ENCODE results near the gene FAM222A.
A peak's percentile ranks its signal among the peaks of the same experiment; 100 is the strongest.

Gene FAM222A

DNA sequence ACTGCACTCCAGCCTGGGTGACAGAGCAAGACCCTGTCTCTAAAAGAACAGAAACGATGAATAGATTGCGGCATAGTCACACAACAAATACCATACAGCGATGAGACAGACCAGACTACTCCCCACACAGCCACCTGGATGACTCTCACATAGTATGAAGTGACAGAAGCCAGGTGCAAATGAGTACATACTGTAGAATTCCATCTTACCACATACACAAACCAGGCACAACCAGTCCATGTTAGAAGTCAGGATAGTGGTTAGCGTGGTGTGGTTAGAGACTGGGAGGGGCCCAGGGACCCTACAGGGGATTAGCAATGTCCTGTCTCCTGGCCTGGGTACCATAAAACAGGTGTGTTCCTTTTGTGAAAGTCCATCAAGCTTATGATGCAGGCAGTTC, 53.8 kb downstream of the FAM222A start:
- TF ChIP-seq, protein P1, sequence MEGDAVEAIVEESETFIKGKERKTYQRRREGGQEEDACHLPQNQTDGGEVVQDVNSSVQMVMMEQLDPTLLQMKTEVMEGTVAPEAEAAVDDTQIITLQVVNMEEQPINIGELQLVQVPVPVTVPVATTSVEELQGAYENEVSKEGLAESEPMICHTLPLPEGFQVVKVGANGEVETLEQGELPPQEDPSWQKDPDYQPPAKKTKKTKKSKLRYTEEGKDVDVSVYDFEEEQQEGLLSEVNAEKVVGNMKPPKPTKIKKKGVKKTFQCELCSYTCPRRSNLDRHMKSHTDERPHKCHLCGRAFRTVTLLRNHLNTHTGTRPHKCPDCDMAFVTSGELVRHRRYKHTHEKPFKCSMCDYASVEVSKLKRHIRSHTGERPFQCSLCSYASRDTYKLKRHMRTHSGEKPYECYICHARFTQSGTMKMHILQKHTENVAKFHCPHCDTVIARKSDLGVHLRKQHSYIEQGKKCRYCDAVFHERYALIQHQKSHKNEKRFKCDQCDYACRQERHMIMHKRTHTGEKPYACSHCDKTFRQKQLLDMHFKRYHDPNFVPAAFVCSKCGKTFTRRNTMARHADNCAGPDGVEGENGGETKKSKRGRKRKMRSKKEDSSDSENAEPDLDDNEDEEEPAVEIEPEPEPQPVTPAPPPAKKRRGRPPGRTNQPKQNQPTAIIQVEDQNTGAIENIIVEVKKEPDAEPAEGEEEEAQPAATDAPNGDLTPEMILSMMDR (IDR thresholded peaks at IDR 0.05; ENCODE audit: low read depth, low read length), result no peak
- no peak overlapping the region for H3K4me3 ChIP-seq (replicated peaks in 1 of 2; ENCODE audit: low read depth in 2 of 2, low read length in 2 of 2)
- DNase-seq (ENCODE audit: low read depth in 2 of 2), result no peak

DNA sequence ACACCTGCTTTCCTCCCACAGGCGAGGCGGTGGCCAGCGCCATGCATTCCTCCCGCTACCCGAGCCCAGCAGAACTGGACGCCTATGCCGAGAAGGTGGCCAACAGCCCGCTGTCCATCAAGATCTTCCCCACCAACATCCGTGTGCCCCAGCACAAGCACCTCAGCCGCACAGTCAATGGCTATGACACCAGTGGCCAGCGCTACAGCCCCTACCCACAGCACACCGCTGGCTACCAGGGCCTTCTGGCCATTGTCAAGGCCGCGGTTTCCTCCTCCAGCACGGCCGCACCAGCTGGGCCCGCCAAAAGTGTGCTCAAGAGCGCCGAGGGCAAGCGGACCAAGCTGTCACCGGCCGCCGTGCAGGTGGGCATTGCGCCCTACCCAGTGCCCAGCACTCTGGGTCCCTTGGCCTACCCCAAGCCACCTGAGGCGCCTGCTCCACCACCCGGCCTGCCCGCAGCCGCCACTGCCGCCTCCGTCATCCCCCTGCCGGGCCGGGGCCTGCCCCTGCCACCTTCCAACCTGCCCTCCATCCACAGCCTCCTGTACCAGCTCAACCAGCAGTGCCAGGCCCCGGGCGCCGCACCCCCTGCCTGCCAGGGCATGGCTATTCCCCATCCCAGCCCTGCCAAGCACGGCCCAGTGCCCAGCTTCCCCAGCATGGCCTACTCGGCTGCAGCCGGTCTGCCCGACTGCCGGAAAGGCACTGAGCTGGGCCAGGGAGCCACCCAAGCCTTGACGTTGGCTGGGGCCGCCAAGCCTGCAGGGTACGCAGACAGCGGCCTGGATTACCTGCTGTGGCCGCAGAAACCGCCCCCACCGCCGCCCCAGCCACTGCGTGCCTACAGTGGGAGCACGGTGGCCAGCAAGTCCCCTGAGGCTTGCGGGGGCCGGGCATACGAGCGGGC, 54.6 kb downstream of the FAM222A start:
- no peak for DNase-seq (ENCODE audit: low read depth in 2 of 2)
- TF ChIP-seq, protein P1 (IDR thresholded peaks at IDR 0.05; ENCODE audit: low read depth, low read length), result no peak
- H3K4me3 ChIP-seq (replicated peaks in 1 of 2; ENCODE audit: low read depth in 2 of 2, low read length in 2 of 2), result no peak overlapping the region

DNA sequence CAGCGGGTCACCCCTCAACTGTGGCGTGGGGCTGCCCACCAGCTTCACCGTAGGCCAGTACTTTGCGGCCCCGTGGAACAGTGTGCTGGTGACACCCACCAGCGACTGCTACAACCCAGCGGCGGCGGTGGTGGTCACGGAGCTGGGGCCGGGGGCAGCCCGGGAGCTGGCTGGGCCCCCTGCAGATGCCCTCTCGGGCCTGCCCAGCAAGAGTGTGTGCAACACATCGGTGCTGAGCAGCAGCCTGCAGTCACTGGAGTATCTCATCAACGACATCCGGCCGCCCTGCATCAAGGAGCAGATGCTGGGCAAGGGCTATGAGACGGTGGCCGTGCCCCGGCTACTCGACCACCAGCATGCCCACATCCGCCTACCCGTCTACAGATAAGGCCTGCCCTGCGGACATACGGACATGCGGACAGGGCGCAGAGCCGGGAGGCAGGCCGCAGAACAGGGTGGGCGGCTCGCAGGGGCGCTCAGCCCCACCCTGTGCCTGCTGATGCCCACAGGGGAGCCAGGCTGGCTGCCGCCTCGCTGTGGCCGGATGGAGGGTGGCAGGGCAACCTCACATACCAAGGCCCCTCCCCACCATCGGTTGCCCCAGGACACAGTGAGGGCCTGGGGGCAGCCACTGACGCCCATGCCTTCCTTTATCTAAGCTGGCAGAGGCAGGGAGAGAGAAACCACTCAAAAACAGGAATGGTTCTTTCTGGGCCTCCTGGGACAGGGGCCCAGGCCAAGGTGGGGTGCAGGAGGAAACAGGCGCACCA, 55.5 kb downstream of the FAM222A start:
- TF ChIP-seq, protein P1 (IDR thresholded peaks at IDR 0.05; ENCODE audit: low read depth, low read length), result no peak
- DNase-seq (ENCODE audit: low read depth in 2 of 2), result no peak
- no peak overlapping the region for H3K4me3 ChIP-seq (replicated peaks in 1 of 2; ENCODE audit: low read depth in 2 of 2, low read length in 2 of 2)

DNA sequence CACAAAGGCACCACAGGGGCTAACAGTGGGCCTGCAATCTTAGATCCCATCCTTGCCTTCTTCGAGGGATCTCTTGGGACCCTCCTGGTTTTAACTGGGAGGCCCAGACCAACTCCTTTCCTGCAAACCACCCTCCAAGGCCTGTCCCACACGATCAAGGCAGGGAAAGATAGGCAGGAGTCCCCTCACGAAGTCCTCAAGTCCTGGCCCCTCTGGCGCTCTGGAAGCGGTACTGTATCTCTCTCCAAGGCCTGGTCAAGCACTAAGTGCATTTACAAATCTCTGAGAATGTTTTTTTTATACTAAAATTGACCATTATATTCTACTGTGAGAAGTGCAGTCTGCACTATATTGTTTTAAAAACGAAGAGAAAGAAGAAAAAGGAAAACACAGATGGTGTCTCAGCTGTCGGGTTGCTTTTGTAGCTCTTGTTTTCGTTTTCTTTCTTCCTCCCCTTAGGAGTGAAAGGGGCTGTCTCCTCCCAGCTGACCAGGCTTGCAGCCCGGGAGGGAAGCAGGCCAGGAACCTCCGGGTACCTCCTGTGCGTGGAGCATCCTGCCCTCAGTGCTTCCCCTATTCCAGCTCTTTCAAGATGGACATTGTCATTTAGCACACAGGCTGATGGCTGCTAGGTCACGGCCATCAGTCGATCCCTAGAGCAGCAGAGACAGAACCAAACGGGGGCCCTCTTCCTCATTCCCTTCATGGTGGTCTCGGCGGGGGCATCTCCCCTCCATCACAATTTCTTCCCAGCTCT, 56.7 kb downstream of the FAM222A start:
- no peak overlapping the region for H3K4me3 ChIP-seq (replicated peaks in 1 of 2; ENCODE audit: low read depth in 2 of 2, low read length in 2 of 2)
- TF ChIP-seq, protein P1 (IDR thresholded peaks at IDR 0.05; ENCODE audit: low read depth, low read length), result no peak
- DNase-seq (ENCODE audit: low read depth in 2 of 2), result peak in 1 of 2 donors; percentile 4

DNA sequence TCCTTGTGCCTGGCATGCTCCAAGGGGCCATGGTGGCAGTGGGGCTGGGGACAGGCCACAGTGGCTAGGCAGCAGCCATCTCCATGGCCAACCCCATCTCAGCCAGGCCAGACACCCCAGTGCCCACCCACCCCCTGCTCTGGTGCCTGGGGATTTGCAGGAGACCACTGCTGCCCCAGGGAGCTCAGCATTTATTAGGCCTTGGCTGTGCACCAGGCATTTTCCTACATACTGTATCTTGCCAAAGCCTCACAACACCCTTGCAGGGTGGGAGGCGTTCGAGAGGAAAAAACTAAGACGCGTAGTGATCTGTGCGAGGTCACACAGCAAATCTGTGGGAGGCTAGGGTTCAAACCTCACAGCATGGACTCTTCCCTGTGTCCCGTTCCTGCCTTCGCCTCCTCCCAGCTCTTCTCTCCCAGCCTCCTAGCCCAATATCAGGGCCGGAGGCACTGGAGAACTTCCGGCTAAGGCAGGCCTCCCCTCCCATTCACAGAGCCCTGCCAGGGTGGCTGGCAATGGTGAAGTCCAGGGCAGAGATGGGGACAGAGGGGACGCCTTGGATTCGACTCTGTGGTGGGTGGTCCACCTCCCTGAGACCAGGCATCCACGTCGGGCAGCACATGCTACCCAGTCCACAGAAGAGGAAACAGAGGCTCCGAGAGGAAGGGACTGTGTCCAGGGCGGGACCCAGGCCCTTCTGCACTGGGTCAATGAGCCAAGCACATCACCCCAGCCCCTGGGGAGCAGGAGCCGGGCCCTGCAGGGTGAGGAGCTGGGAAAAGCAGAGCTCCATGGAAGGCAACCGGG, 57.4 kb downstream of the FAM222A start:
- no peak for DNase-seq (ENCODE audit: low read depth in 2 of 2)

More for the DNA sequence above, 57.4 kb downstream of the FAM222A start:
- H3K4me3 ChIP-seq (replicated peaks in 1 of 2; ENCODE audit: low read depth in 2 of 2, low read length in 2 of 2), result no peak overlapping the region
- TF ChIP-seq, protein P1 (IDR thresholded peaks at IDR 0.05; ENCODE audit: low read depth, low read length), result no peak

All from cardiac fibroblast (primary cell).